Osteocyte (in vitro differentiated cells): ENCODE data around the gene ATP5PB. TPM values are rescaled to one million over a fixed set of nuclear protein-coding genes. Genes with fewer than 3 reads are reported as not detected.

ENCODE experiments used
- DNase-seq: peaks from one replicate; pipeline ENCODE4 v3.0.0; 2021; ENCODE audit warnings: mixed read lengths; ENCODE audit not compliant: unreplicated experiment; ENCODE audit errors: extremely low spot score
- H3K27ac Mint-ChIP-seq: one replicate; pipeline ENCODE4 v1.8.0; 2021; ENCODE audit warnings: mild to moderate bottlenecking, mixed read lengths; ENCODE audit not compliant: unreplicated experiment
- H3K27me3 Mint-ChIP-seq: one replicate; pipeline ENCODE4 v1.8.0; 2021; ENCODE audit warnings: mixed read lengths; ENCODE audit not compliant: unreplicated experiment
- H3K36me3 Mint-ChIP-seq: one replicate; pipeline ENCODE4 v1.8.0; 2021; ENCODE audit warnings: mixed read lengths; ENCODE audit not compliant: unreplicated experiment
- H3K4me1 Mint-ChIP-seq: one replicate; pipeline ENCODE4 v1.8.0; 2021; ENCODE audit warnings: mixed read lengths; ENCODE audit not compliant: unreplicated experiment
- H3K4me3 Mint-ChIP-seq: one replicate; pipeline ENCODE4 v1.8.0; 2021; ENCODE audit warnings: mild to moderate bottlenecking, moderate library complexity, mixed read lengths; ENCODE audit not compliant: unreplicated experiment
- H3K9me3 Mint-ChIP-seq: one replicate; pipeline ENCODE4 v1.8.0; 2021; ENCODE audit warnings: mixed read lengths; ENCODE audit not compliant: unreplicated experiment
- total RNA-seq: library from RNA; stranded (reverse); gene quantifications from 2 replicates; pipeline ENCODE4 v1.2.1, GENCODE V29; 2021
- TF ChIP-seq, protein P1 (sequence below): fragments of 200-600 bp; sonication (generic); IDR thresholded peaks from 2 replicates; pipeline ENCODE4 v1.5.0; 2021; ENCODE audit warnings: antibody characterized with exemption, mild to moderate bottlenecking, moderate library complexity

Gene ATP5PB
- total RNA-seq, 1 donor from 2014 or later: 185 TPM

DNA sequence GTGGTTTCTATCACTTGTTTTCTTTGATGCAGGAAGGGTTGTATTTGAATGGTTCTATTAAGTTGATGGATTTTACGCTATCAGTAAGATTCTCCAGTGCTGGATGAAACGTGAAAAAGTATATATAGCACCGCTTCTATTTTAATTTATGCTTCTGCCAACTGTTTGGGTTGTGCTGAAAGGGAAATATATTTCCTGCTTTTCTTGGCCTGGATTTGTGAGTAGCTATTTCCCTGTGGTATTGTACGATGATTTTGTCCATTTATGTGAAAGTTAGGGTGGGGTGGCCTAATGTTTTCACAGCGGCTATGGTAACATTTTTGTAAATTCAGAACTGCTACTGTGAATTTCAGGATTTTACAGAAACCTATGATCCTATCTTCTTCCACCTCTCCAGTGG is 24.8 kb downstream of the ATP5PB start:
- Mint-ChIP-seq H3K36me3 (peaks cover 9% of the 10 kb centered on the region), H3K27me3 (no peaks in the 10 kb centered on the region), H3K4me3 (no peak overlapping the region), H3K27ac (peak overlapping the region; percentile 54), H3K9me3 (no peaks in the 10 kb centered on the region), H3K4me1 (peaks cover 10% of the 10 kb centered on the region)
- DNase-seq: no peak
- TF ChIP-seq, protein P1, sequence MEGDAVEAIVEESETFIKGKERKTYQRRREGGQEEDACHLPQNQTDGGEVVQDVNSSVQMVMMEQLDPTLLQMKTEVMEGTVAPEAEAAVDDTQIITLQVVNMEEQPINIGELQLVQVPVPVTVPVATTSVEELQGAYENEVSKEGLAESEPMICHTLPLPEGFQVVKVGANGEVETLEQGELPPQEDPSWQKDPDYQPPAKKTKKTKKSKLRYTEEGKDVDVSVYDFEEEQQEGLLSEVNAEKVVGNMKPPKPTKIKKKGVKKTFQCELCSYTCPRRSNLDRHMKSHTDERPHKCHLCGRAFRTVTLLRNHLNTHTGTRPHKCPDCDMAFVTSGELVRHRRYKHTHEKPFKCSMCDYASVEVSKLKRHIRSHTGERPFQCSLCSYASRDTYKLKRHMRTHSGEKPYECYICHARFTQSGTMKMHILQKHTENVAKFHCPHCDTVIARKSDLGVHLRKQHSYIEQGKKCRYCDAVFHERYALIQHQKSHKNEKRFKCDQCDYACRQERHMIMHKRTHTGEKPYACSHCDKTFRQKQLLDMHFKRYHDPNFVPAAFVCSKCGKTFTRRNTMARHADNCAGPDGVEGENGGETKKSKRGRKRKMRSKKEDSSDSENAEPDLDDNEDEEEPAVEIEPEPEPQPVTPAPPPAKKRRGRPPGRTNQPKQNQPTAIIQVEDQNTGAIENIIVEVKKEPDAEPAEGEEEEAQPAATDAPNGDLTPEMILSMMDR: no peak

DNA sequence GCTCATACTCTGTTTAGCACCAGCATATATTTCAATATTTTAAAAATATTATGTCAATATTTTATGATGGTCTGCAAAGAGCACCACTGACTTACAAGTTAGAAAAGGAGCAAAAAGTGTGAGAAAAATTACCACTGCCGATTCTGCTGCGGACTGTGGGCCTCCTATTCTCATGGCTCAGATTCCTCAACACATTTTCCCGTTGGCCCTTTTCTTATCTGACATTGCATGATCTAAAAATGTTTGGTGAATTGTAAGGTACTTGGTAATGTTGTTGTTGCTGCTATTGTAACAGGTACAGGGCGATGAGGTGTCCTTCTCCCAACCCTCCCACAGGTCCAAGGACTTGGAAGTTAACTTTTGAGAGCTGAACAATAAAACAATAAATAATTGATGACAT is 25.3 kb downstream of the ATP5PB start:
- peak overlapping the region; percentile 54 for H3K27ac Mint-ChIP-seq
- no peaks in the 10 kb centered on the region for H3K9me3 Mint-ChIP-seq
- H3K27me3 Mint-ChIP-seq: no peaks in the 10 kb centered on the region
- peaks cover 10% of the 10 kb centered on the region for H3K4me1 Mint-ChIP-seq
- DNase-seq: no peak
- H3K36me3 Mint-ChIP-seq: peaks cover 9% of the 10 kb centered on the region
- TF ChIP-seq, protein P1: no peak
- H3K4me3 Mint-ChIP-seq: no peak overlapping the region

DNA sequence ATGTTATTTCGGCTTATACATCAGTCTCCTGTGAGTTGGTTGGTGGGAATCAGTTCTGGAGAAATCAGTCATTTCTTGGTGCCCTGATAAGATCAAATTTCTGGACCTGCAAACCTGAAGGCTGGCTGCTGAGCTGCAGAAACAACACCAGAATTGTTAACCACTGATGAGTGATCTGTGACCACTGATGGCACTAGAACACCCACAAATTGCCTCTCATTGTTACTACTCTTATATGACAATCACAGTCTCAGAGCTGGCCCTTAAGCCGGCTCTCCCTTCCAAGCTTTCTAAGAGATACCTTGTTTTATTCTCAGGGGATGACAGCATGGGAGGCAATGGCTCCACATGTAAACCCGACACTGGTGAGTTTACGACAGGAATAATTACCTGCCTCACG is 26.4 kb downstream of the ATP5PB start:
- Mint-ChIP-seq H3K9me3 (no peaks in the 10 kb centered on the region), H3K36me3 (peaks cover 9% of the 10 kb centered on the region), H3K27ac (no peak overlapping the region), H3K4me1 (peaks cover 10% of the 10 kb centered on the region), H3K27me3 (no peaks in the 10 kb centered on the region), H3K4me3 (no peak overlapping the region)
- TF ChIP-seq, protein P1: no peak
- DNase-seq: no peak

DNA sequence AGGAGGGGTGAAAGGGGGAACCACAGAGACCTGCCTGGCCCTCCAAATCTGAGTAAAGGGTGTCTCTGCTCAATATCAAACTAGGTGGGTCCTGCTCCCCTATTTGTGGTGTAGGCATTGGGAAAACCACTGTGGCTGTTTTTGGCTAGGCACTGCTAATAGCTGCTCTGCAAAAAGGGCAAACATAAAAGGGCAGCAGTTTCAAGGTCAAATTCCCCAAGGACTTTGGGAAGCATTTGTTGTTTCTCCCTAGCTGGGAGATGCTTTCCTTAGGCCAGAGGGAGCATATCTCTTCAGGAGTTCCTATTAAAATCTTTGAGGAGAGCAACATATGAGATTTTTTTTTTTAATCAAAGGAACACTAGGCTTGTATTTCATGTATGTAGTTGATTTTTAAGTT is 26.9 kb downstream of the ATP5PB start:
- no peak for DNase-seq
- H3K9me3 Mint-ChIP-seq: no peaks in the 10 kb centered on the region
- H3K27me3 Mint-ChIP-seq: no peaks in the 10 kb centered on the region
- H3K4me1 Mint-ChIP-seq: peaks cover 10% of the 10 kb centered on the region
- peaks cover 9% of the 10 kb centered on the region for H3K36me3 Mint-ChIP-seq
- H3K27ac Mint-ChIP-seq: no peak overlapping the region
- no peak overlapping the region for H3K4me3 Mint-ChIP-seq
- TF ChIP-seq, protein P1: no peak

DNA sequence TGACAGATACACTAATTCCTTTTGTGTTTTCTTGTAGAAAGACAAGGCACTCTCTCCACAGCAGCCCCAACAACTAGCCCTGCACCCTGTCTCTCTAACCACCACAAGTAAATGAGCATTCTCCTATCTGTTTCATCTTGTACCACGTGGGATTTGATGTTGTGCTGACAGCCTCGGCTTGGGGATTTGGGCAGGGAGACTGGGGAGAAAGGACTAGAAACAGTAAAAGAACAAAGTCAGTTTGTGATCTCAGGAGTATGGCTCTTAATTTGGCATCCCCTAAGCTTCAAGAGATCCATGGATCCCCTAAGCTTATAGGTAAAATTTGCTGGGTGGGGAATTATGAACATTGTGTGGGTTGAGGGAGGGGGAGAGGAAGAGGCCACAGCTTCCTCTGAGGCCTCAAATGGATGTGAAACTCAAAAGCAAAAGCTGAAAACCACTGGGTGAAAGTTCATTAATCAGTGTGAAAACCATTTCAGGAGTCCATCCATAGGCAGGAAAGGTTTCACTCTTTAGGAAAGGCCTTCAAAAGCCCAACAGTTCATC is 27.6 kb downstream of the ATP5PB start:
- TF ChIP-seq, protein P1: no peak

More for the DNA sequence above, 27.6 kb downstream of the ATP5PB start:
- Mint-ChIP-seq H3K4me3 (no peak overlapping the region), H3K36me3 (peaks cover 9% of the 10 kb centered on the region), H3K27me3 (no peaks in the 10 kb centered on the region), H3K27ac (no peak overlapping the region), H3K9me3 (no peaks in the 10 kb centered on the region), H3K4me1 (peaks cover 10% of the 10 kb centered on the region)
- DNase-seq: no peak
